Prostate gland (tissue), 2 donors: ENCODE measurements around the gene CSGALNACT2. TPM values are rescaled to one million over a fixed set of nuclear protein-coding genes. Genes with fewer than 3 reads are reported as not detected.
"Not testable (repeated sequence)": the region's sequence is repeated elsewhere in the genome, so short reads cannot be mapped to it uniquely, and the experiment has no call there.

ENCODE experiments used
- DNase-seq: peaks from one replicate; pipeline ENCODE4 v3.0.0-alpha.2; 2019; ENCODE audit warnings: low spot score
- H3K27ac ChIP-seq, 2 donors: fragments of 200-600 bp; sonication (generic); 2 replicates each; pipeline ENCODE4 v1.5.1; 2017 to 2019
- H3K27me3 ChIP-seq: fragments of 200-600 bp; sonication (generic); replicated peaks from 2 replicates; pipeline ENCODE4 v1.5.1; 2019; ENCODE audit not compliant: insufficient read depth
- H3K36me3 ChIP-seq, 2 donors: fragments of 200-600 bp; sonication (generic); 1 replicate in 1 of 2; 2 replicates in 1 of 2; pipeline versions ENCODE4 v1.5.1 to v1.8.1; 2017 to 2019
- H3K4me1 ChIP-seq: fragments of 200-600 bp; sonication (generic); replicated peaks from 2 replicates; pipeline ENCODE4 v1.5.1; 2019
- H3K4me3 ChIP-seq, 2 donors: fragments of 200-600 bp; sonication (generic); 2 replicates each; pipeline ENCODE4 v1.5.1; 2017 to 2019
- H3K9me3 ChIP-seq: fragments of 200-600 bp; sonication (generic); 2 replicates; pipeline ENCODE4 v1.5.1; 2017
- CTCF ChIP-seq, 4 experiments: fragments of 200-600 bp in 2 of 4; fragments of 450-650 bp in 2 of 4; sonication (generic) in 2 of 4; IDR thresholded peaks; 1 replicate in 3 of 4; 2 replicates in 1 of 4; pipeline ENCODE4 v1.5.1; 2016 to 2019; ENCODE audit warnings: antibody characterized with exemption in 4 of 4, mild to moderate bottlenecking in 2 of 4, moderate library complexity in 2 of 4
- POLR2A ChIP-seq: fragments of 450-650 bp; IDR thresholded peaks from one replicate; pipeline ENCODE4 v1.6.1; 2016; ENCODE audit warnings: antibody characterized with exemption, mild to moderate bottlenecking
- POLR2AphosphoS5 ChIP-seq: sonication (generic); formaldehyde crosslinking; IDR thresholded peaks from one replicate; pipeline ENCODE4 v1.6.1; 2017; ENCODE audit warnings: antibody characterized with exemption
- WGBS: methylation state at CpG from one replicate; pipeline ENCODE4 v1.1.5; 2018; 5-methylcytosine and 5-hydroxymethylcytosine counted together
- intact Hi-C: fragments of 100-400 bp; cut with DNase I; formaldehyde crosslinking; loops from one replicate; pipeline ENCODE4 v1.14.2; 2022
- total RNA-seq, 2 donors: library from RNA; depleted of rRNA; stranded (reverse); fragments of >200 nt; gene quantifications; one replicate each; pipeline ENCODE4 v1.1.0, GENCODE V29; 2016

CSGALNACT2 gene
- total RNA-seq, 2 donors from 2014 or later = 10.0 to 15.9 TPM

DNA sequence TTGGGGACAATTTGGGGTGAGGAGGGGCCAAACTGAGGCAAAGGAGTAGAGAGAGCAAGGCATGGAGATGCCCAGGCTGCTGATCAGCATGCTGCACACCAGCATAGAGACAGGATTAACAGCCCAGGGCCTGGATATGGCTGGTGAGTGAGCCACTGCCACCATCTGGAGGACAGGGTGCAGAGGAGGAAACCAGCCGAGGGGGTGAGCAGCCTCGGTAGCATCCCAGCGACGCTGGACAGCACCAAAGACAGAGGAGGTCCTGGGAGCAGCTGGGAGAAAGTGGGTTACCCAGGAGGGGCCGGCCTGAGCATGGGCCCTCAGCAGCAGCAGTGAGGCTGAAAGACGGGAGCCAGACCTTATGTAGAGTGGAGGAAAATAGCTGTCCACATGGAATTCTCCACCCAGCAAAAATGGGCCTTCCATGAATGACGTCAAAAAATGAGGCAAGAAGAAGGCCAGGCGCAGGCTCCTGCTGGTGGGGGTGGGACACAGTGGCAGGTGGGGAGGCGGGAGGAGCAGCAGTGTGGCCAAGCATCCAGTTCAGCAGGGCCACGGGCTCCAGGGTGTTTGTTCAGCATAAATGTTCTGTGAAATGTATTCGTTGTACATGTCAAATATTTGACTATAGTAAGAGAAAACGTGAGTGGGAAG is 44.7 kb upstream of the CSGALNACT2 start:
- Histone ChIP-seq H3K36me3 (no peaks in the 10 kb centered on the region), H3K9me3 (no peaks in the 10 kb centered on the region), H3K4me3 (no peak overlapping the region), H3K27ac (no peak overlapping the region), H3K27me3 (no peaks in the 10 kb centered on the region), H3K4me1 (no peaks in the 10 kb centered on the region)
- TF ChIP-seq CTCF (IDR thresholded peaks at IDR 0.05) = peak in 2 of 4 experiments; percentile 5 to 29
- no peak for TF ChIP-seq POLR2A
- peak; percentile 25 for DNase-seq
- WGBS = 30% methylated on average over 12 of the region's 12 CpGs
- intact Hi-C loops = no loop called here

DNA sequence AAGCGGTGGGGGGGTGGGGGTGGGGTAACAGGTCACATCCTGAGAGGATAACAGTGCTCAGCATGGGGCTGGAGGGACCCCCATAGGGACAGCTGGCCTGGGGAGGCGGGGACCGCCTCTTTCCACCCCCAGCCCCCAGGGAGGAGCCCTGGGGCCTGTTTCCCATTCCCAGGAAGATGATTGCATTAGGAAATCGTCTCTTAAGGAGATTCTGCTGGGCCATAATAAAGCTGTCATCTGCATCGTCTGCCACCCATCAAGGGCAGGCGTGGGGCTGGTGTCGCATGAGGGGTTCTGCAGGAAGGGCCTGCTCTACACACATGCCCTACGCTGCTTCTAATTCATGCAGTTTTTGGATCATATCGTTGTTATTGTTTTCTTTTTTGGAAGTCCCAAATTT is 44.2 kb upstream of the CSGALNACT2 start:
- Histone ChIP-seq H3K36me3 (no peaks in the 10 kb centered on the region), H3K4me1 (no peaks in the 10 kb centered on the region), H3K9me3 (no peaks in the 10 kb centered on the region), H3K4me3 (no peak overlapping the region), H3K27me3 (no peaks in the 10 kb centered on the region), H3K27ac (no peak overlapping the region)
- 67% methylated on average over 9 of the region's 9 CpGs for WGBS
- intact Hi-C loops = no loop called here
- no peak for TF ChIP-seq CTCF (IDR thresholded peaks at IDR 0.05)
- no peak for TF ChIP-seq POLR2AphosphoS5
- TF ChIP-seq POLR2A = no peak
- no peak for DNase-seq

DNA sequence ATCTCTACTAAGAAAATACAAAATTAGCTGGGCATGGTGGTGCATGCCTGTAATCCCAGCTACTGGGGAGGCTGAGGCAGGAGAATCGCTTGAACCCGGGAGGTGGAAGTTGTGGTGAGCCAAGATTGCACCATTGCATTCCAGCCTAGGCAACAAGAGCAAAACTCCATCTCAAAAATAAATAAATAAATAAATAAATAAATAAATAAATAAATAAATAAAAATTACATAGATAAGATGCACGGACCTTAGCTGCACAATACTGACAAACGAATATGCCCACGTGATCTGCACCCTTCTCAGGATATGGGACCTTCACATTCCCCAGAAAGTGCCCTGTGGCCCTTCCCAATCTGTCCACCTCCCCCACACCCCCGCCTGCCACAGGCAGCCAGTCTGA is 38.9 kb upstream of the CSGALNACT2 start:
- H3K9me3 ChIP-seq, H3K4me1 ChIP-seq, H3K36me3 ChIP-seq, H3K27me3 ChIP-seq, intact Hi-C loops, DNase-seq, H3K4me3 ChIP-seq, H3K27ac ChIP-seq: not testable (repeated sequence)
- 81% methylated on average over 6 of the region's 6 CpGs for WGBS

- Histone ChIP-seq H3K27me3 (no peaks in the 10 kb centered on the region), H3K4me3 (no peak overlapping the region), H3K9me3 (no peaks in the 10 kb centered on the region), H3K36me3 (no peaks in the 10 kb centered on the region), H3K4me1 (no peaks in the 10 kb centered on the region), H3K27ac (no peak overlapping the region)
- intact Hi-C loops = no loop called here
- no peak for DNase-seq
- 56% methylated on average over 4 of the region's 4 CpGs for WGBS
- TF ChIP-seq CTCF (IDR thresholded peaks at IDR 0.05) = no peak
- no peak for TF ChIP-seq POLR2AphosphoS5
- TF ChIP-seq POLR2A = no peak
Observed at GRCh38 chr10:43099928-43100327, 38.3 kb upstream of the CSGALNACT2 start.

DNA sequence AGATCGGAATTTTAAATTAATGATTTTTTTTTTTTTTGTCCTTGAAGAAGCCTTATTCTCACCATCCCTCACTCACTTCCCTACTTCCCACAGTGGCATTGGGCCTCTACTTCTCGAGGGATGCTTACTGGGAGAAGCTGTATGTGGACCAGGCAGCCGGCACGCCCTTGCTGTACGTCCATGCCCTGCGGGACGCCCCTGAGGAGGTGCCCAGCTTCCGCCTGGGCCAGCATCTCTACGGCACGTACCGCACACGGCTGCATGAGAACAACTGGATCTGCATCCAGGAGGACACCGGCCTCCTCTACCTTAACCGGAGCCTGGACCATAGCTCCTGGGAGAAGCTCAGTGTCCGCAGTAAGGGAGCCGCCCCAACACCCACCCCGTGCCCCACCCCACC is 37.9 kb upstream of the CSGALNACT2 start:
- Histone ChIP-seq H3K4me1 (no peaks in the 10 kb centered on the region), H3K4me3 (no peak overlapping the region), H3K36me3 (no peaks in the 10 kb centered on the region), H3K27me3 (no peaks in the 10 kb centered on the region), H3K27ac (no peak overlapping the region), H3K9me3 (no peaks in the 10 kb centered on the region)
- TF ChIP-seq POLR2A (no peak), CTCF (IDR thresholded peaks at IDR 0.05) (no peak), POLR2AphosphoS5 (no peak)
- DNase-seq = no peak
- intact Hi-C loops = no loop called here
- WGBS = 89% methylated on average over 17 of the region's 17 CpGs
